Testis (tissue), 2 donors: ENCODE results near the gene MYEOV.

Experiments used
- CTCF ChIP-seq, 3 experiments: fragments of 450-650 bp in 2 of 3; fragments of 200-600 bp in 1 of 3; sonication (generic) in 1 of 3; IDR thresholded peaks; one replicate each; pipeline ENCODE4 v1.5.1; 2016 to 2019; ENCODE audit warnings: antibody characterized with exemption in 3 of 3, mild to moderate bottlenecking in 2 of 3, moderate library complexity in 1 of 3
- POLR2A ChIP-seq: fragments of 450-650 bp; IDR thresholded peaks from one replicate; pipeline ENCODE4 v1.6.1; 2017; ENCODE audit warnings: antibody characterized with exemption, mild to moderate bottlenecking, moderate library complexity

GRCh38 chr11:69283446-69283845 is 10.5 kb upstream of the MYEOV start:
- no peak for TF ChIP-seq CTCF (IDR thresholded peaks at IDR 0.05)
- TF ChIP-seq POLR2A: no peak
